HCEC 1CT (cell line): ENCODE results near the gene KIF6.
"Not testable (repeated sequence)": the region's sequence is repeated elsewhere in the genome, so short reads cannot be mapped to it uniquely, and the experiment has no call there.

ENCODE experiments used
- DNase-seq: peaks from one replicate; pipeline ENCODE4 v3.0.0-alpha.2; 2017

KIF6 gene

DNA sequence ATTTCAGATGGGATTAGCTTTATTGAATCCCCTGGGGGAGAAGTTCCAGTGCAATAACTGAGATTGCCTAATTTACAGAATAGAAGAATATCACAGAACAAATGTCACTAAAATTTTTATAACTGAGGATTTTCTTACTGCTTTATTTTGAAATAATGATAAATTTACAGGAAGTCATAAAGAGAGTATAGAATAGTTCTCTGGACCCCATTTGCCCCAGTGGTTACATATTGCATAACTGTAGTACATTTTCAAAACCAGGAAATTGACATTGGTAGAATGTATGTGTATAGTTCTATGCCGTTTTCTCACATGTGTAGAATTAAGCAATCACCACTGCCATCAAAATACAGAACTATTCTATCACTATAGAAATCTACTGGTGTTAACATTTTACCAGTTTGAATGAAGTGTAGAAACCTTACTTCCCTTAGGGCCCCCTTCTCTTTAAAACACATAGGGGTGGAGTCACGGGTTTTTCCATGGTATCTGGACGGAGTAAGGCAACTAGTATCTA, 18.3 kb downstream of the KIF6 start:
- no peak for DNase-seq

DNA sequence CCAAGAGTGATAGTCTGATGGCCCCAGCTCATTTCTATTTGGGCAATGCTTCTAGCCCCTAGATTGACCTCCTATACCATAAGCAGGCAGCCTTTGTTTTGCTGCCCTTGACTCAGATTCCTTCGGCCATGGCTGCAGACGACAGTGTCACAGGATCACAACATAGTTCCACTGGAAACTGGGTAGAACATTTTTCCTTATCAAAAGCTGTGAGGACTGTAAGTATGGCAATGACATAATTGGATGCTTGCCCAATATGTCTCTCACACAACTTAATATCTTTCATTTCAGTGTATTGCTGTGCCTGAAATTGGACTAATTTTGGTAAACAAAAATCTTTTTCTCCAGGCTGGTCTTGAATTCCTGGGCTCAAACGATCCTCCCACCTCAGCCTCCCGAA, 22.9 kb downstream of the KIF6 start:
- DNase-seq = no peak

DNA sequence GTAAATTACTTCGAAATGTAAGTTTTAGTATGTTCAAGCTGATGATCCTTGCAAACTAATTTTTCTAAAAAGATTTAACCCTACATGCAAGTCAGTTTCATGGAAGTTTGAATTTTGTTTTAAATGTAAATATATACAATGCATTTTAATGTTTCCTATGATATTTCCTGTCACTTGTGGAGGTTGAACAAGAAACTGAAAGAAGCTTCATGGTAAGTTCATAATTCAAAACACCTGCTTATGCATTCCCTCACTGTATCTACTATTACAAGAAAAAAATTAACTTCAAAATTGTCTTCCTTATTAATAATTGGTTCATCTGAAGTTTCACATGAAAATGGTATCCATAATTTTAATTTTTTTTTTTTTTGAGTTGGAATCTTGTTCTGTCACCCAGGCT, 24.8 kb downstream of the KIF6 start:
- no peak for DNase-seq

DNA sequence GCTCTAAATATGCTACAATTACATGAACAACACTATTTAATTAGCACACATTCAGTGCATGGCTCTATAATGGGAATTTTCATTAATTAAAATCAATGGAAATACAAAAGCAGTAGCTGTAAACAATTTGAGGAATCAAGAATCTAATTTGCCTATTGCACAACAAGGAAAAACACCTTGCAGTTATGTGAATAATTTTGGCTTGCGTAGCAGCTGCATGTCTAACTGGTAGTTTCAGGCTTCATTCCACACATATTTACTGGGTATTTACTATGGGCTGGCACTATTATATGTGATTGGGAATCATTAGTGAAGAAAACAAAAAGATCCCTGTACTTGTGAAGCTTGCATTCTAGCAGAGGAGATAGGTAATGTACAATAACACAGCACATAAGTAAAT, 26.4 kb downstream of the KIF6 start:
- no peak for DNase-seq

DNA sequence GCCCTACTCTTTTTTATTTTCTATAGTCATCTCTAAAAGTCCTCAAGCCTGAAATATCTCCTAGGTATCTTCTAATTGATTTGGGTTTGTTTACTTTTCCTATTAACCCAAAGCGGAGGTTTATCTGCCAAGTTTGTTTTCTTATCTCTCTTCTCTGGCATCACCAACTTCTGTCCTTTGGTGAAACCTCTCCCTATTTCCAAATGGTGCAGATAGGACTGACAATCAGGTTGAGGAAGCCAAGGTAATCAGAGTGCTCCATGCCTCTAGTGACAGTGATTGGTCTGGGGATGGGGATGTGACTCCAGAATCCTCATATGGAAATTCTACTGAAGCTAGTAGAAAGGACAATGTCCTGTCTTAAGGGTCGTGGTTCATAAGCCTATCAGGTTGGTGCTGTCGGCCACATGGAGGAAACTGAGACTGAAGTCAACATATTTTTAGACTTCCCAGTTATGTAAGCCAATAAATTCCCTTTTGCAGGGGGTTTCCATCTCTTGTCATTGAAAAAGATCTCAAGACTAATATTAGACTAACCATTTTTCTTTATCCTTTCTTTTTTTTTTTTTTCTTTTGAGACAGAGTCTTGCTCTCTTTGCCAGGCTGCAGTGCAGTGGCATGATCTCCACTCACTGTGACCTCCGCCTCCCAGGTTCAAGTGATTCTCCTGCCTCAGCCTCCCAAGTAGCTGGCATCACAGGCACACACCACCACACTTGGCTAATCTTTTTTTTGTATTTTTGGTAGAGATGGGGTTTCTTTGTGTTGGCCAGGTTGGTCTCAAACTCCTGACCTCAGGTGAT, 28.0 kb downstream of the KIF6 start:
- no peak for DNase-seq

DNA sequence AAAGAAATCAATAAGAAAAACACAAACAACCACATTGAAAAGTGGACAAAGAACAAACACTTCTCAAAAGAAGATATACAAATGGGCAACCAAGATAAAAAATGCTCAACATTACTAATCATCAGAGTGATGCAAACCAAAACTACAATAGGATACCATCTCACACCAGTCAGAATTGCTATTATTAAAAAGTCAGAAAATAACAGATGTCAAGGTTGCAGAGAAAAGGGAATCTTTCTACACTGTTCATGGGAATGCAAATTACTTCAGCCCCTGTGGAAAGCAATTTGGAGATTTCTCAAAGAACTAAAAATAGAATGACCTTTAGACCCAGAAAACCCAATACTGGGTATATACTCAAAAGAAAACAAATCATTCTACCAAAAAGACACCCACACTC, 29.8 kb downstream of the KIF6 start:
- DNase-seq = no peak

DNA sequence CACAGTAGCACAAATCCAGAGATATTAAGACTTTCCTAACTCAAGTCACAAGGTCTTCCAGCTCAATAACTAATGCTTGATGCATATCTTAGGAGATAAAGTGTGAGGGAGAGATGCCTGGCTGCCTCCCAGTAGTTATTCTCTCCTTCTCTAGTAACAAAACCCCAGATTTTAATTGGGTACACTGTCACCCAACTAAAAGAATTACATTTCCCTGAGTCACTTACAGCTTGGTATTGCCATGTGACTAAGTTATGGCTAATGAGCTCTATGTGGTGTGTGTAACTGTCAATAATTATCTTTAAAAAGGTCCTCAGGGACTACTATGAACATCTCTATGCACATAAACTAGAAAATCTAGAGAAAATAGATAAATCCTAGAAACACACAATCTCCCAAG, 32.0 kb downstream of the KIF6 start:
- DNase-seq = no peak

DNA sequence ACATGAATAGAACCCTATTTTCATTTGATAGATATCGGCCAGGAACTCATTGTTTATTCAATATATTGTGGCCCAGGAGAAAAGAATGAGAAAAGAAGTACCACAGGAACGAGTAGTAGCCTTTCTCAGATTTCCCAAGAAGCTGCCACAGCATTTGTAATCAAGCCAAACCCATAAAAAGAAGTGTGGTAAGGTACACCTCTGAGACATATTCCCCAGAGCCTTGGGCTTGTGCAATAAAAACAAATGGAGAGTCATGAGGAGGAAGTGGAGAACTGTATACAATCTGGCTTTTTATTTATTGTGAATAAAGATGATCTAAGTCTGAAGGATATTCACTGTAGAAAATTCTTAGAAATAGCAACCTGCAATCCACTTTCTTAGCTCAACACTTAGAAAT, 36.7 kb downstream of the KIF6 start:
- DNase-seq = no peak

DNA sequence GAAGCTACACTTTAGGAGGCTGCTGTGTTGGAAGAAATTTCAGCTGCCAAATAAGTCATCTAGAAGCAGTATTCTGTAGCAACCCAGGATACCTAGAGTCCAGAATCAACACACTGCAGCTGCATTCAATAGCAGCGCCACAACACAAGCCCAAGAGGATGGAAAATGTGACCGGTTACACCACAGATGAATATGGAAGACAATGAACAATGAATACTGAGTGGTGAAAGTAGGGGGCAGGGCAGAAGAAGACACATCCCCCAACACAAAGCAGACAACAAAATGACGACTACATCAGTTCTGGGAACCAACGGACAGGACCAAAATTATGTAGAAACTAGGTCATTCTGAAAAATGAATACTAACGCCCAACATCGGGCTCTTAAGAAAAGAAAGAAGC, 38.2 kb downstream of the KIF6 start:
- DNase-seq = no peak

DNA sequence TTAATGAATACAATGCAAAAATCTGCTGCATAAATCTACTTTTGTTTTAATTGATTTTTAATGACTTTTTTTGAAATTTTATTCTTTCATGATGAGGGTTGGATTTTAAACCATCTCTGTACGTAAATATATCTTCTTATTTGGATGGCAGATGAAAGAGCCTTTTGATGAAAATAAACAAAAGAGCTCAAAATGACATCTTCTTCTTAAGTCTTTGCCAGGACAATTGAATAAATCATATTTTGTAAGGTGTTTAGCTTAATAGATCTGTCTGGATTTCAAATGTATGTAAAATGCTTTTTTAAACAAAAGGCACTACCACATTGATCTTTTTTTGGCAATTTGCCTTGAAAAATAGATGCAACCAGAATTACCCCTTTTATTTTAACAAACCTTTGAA, 39.3 kb downstream of the KIF6 start:
- DNase-seq = no peak

DNA sequence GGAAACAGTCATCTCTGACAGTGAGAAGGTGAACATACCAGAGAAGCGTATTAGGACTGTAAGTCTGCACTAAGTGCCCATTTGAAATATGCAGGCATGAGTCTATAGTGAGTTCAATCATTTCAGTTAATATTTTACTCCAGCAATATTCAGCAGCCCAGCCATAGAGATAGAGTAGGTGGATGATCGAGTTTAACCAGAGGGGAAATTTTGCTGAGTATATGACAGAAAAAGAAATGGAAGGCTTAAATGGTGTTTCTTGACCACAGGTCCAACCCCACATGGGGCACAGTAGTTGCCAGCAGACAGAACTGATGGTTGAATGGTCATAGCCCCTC, 39.8 kb downstream of the KIF6 start:
- DNase-seq = no peak

DNA sequence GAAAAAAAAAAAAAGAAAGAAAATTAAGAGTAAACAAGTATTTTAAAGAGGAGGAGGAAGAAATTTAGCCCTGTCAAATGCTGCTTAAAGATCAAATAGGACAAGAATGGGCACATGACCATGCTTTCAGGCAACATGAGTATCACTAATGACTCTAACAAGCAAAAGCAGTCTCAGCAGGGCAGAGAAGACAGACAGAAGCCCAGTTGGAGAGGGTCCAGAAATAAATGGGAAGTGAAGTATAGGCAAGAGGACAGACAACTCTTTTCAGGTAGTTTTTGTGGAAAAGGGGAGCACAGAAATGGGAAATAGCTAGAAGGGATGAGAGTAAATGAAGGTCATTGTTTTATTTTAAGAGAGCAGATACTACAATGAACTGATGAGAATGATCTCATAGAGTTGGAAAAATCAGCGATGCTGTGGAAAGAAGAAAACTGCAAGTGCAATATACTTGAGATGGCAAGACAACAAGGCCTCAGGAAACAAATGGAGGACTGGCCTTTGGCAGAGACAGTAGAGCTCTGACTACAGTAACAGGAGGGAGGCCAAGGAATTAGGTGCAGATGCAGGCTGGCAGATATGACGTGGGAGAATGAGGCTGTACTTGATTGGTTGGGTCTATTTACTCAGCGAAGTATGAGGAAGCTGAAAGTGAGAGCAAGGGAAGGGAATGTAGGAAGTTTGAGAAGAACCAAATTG, 40.3 kb downstream of the KIF6 start:
- no peak for DNase-seq

DNA sequence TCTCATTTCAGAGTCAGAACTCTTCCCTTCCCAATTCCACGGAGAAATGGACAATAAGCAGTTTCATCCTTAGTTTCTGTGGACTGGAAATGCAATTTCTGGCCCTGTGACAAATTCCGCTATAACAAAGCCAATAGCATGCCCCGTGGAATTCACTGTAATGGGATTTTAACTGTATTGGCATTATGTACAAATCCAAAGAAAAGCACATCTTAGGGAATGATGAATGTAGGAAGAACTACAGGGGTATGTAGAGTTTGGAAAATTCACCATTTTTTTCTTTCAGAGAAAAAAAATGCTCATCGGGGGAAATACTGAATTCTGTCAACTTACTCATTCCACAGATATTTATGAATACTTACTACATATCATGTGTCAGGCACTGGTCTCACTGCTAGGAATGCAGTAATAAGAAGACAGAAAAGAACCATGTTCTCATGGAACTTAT, 43.5 kb downstream of the KIF6 start:
- no peak for DNase-seq

DNA sequence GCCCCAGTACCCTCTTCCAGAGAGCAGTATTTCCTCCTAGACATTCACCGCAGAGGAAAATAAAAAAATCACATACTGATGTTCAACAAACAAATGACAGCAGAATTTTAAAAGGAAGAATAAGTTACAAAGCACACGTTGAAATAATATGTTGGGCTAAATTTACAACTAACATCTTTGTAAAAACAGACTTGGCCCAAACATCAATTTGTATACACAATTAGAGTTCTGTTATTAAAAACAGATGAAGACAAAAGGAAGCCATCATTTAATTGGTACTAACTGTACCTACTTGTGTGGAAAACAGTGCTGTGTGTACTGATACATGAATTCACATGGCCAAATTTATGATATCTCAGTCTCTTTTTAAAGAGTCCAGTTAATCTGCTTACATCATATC, 46.3 kb downstream of the KIF6 start:
- no peak for DNase-seq

DNA sequence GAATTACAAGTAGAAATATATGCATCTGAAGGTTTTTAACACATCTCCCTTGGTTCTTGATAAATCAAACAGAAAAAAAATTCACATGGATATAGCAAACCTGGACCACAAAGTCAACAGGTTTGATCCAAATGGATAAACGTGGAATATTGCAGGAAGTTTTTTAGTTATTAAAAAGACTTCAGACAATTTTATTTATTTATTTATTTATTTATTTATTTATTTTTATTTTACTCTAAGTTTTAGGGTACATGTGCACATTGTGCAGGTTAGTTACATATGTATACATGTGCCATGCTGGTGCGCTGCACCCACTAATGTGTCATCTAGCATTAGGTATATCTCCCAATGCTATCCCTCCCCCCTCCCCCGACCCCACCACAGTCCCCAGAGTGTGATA, 47.9 kb downstream of the KIF6 start:
- not testable (repeated sequence) for DNase-seq

DNA sequence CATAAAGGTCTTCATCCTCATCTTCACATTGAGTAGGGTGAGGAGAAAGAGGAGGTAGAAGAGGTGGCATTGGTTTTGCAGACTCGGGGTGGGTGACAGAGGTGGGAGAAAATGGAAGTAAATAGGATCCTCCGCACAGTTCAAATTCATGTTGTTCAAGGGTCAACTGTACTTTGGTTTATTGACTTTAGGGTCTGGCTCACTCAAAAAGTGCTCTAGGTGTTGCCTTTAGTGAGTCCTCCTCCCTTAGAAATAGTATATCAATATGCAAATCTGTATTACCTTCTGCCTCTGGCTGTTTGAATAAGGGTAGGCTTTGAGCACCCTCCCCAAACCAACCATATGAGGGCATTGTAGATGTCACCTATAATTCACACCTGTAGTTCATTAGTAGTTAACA, 54.7 kb downstream of the KIF6 start:
- no peak for DNase-seq

DNA sequence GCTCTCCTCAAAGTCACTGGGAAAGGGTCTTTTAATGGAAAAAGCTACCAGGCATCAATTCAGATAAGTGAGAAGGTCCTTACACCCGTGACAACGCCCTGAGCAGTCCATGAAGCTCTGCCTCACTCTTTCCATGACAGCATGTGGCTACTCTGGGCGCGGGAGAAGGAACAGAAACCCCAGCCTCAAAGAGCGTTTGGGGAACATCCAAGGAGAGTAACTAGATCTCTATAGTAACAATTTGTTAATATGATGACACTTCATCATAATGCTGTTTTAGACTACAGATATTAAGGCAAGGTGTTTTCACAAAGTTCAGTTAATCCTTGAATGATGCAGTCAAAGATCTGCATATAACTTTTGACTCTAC, 55.2 kb downstream of the KIF6 start:
- DNase-seq = no peak

DNA sequence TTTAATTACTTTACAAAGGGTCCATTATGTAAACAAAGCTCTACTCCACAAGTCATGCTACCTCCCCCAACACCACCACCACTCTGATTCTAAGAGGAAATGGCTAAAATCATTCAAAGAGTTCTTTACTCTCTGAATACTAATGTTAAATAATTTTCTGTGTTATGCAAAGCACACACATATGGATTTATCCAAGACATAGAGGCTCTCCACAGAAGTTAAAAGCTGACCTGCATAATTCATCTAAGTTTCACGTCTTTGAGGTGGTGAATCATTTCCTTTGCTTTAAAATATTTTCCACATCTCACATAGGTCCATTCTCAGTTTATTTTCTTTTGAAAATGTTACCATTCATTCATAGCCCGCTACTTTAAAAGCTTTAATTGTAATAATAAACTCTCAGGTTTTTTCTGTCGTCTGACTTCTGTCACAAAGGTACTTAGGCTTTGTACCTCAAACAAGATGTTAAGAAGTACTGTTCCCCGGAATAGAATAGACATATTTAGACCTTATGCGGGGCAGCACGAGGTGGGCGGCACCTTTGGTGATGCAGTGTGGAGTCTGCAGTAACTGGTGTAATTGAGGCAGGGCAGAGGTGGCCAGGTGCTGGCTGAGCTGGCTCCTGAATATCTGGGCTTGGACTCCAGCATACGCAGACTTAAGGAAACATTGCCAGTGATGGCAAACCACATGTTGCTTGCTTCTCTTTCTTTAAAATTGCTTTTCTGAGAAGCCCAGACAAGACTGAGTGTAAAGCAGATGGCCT, 55.8 kb downstream of the KIF6 start:
- DNase-seq = no peak

DNA sequence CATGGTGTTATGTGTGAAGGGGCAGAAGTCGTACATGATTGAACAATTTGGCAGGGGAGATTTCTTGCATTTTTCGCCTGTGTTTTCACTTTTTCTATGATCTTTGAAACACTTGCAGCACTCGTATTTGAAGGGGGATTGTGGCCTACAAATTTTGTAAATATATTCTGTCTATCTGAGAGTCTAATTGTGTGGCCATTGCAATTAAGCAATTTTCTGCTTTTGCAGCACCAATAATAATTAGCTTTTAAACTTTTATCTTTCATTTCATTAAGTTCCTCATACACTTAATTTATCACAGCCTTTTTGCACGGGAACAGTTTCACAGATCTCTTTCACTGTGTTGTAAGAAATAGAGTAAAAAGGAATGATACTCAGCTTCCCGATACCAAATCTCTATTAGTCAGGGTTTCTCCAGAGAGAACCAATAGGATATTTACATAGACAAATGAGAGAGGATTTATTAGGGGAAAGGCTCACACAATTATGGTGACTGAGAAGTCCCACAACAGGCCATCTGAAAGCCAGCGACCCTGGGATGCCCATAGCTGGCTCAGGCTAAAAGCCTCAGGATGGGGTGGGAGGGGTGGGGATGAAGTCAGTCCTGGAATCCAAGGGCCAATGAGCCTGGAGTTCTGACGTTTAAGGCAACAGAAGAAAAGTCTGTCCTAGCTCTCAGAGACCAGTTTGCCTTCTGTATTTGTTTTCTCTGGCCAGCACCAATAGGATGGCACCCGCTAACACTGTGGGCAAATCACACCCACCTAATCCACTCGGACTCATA, 58.3 kb downstream of the KIF6 start:
- no peak for DNase-seq

DNA sequence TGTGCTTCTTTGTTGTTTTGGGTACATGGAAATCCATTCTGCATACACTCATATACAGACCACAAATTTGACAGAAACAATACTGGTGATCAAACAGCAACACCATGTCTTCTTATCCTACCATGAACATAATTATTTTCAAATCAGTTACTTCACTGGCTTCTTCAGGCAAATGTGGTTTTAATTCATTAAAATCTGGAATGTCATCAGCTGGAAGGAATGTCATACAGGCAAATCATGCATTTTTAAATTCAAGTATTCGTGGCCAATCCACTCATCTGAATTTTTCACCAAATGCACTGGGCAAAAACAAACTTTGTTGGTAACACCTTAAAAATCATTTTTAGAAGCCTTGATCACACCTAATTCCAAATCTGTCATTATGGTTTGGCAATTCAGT, 59.3 kb downstream of the KIF6 start:
- DNase-seq = no peak

DNA sequence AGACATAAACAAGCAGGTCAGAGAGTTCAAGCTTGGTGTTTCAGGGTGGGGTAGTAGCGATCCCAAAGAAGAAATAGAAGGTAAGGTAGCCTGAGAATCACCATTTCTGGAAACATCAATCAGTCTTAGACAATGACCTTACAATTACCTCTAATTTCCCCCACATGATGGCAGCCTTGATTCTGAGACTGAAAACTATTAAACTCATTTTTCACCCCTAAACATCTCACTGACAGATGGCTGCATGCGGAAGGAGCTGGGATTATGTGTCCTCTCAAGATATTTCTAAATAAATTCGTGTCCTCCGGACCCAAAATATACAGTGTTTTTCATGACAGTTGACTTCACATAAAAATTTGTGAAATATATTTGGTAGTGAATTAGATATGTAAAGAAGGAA, 61.0 kb downstream of the KIF6 start:
- no peak for DNase-seq

DNA sequence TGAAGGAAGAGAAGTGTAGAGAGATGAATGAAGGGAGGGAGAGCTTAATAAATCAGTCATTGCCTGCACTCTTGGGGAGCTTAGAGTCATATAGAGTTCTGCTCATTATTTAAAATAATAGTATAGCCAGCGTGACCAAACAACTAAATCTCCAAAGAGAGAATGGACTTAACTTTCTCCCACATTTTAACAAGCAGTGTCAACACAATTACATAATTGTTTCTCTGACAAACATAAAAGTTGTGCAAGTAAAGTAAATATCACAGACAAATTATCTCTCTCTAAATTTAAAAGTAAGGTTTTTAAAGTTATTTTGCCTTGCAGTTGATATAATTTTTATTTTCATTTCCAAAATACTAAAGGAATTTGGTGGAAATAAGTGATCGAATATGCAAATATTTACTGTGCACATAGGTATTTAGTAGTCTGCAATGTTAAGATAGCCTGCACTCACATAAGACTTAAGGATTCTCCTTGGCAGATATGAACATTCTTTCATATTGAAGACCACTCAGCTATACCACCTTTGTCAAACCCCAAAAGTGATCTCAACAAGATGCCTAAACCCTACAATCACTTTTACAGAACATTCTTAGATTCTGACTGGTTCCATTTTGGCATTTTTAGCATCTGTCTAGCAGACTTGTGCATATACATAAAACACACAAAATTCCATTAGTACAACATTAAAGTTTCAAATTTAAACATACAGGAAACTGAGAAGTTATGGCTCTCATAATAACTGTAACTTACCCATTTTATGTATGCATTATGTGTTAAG, 67.7 kb downstream of the KIF6 start:
- DNase-seq = no peak
